IMR-90 (cell line): ENCODE data around the gene VDAC2. TPM values are rescaled to one million over a fixed set of nuclear protein-coding genes. Genes with fewer than 3 reads are reported as not detected.

Experiments used
- ATAC-seq: fragments of 200-7000 bp; cut with Tn5 transposase; 2 replicates; pipeline ENCODE4 v1.9.1; 2020; ENCODE audit warnings: low read depth, mild to moderate bottlenecking, moderate library complexity
- BruUV-seq: library from RNA; stranded (reverse); fragments of 400-500 nt; replicated peaks from 2 replicates; lab custom pipeline; 2021; lab: Mats Ljungman, UMichigan
- CTCF ChIA-PET: fragments of 300-600 bp; formaldehyde crosslinking; extraction: SDS; loops from one replicate; lab custom pipeline; 2021; ENCODE audit warnings: antibody characterized with exemption; lab: Yijun Ruan, JAX
- POLR2A ChIA-PET: fragments of 300-600 bp; sonication (Branson Sonifier 250); formaldehyde crosslinking; loops from one replicate; lab custom pipeline; 2022; ENCODE audit warnings: antibody characterized with exemption; ENCODE audit not compliant: unreplicated experiment; lab: Charles Lee
- DNase-seq: peaks from one replicate; pipeline ENCODE4 v3.0.0; 2013
- H2AFZ ChIP-seq: replicated peaks from 2 replicates; pipeline ENCODE3; 2013; ENCODE audit warnings: low read length, mild to moderate bottlenecking; ENCODE audit not compliant: poor library complexity
- H2AK5ac ChIP-seq: 2 replicates; pipeline ENCODE4 v1.6.1; 2013; ENCODE audit warnings: low read depth, low read length, inconsistent platforms
- H2AK9ac ChIP-seq: replicated peaks from 2 replicates; pipeline ENCODE3; 2013; ENCODE audit warnings: mild to moderate bottlenecking, low read depth, low read length, moderate library complexity; ENCODE audit not compliant: poor library complexity
- H2BK120ac ChIP-seq: 2 replicates; pipeline ENCODE4 v1.6.1; 2013; ENCODE audit warnings: low read depth, low read length, inconsistent platforms
- H2BK15ac ChIP-seq: 3 replicates; pipeline ENCODE4 v1.6.1; 2013; ENCODE audit warnings: low read depth, low read length, inconsistent platforms
- H2BK20ac ChIP-seq: 2 replicates; pipeline ENCODE4 v1.6.1; 2013; ENCODE audit warnings: low read depth, mild to moderate bottlenecking, inconsistent platforms, low read length, moderate library complexity
- H2BK5ac ChIP-seq: 2 replicates; pipeline ENCODE4 v1.6.1; 2013; ENCODE audit warnings: mild to moderate bottlenecking, low read depth, low read length, inconsistent platforms; ENCODE audit not compliant: poor library complexity, severe bottlenecking
- H3K14ac ChIP-seq: replicated peaks from 2 replicates; pipeline ENCODE4 v1.6.1; 2013; ENCODE audit warnings: low read depth, low read length, inconsistent platforms
- H3K18ac ChIP-seq: 2 replicates; pipeline ENCODE4 v1.6.1; 2013; ENCODE audit warnings: low read depth, low read length, control low read depth
- H3K23ac ChIP-seq: 2 replicates; pipeline ENCODE4 v1.6.1; 2013; ENCODE audit warnings: low read depth, low read length, inconsistent platforms
- H3K27ac ChIP-seq: 2 replicates; pipeline ENCODE4 v1.5.1; 2013; ENCODE audit warnings: mild to moderate bottlenecking, control low read depth, low read length; ENCODE audit not compliant: insufficient read depth
- H3K27me3 ChIP-seq: 2 replicates; pipeline ENCODE4 v1.6.1; 2013; ENCODE audit warnings: low read length; ENCODE audit not compliant: control insufficient read depth, insufficient read depth
- H3K36me3 ChIP-seq: 2 replicates; pipeline ENCODE4 v1.6.1; 2013; ENCODE audit warnings: low read length, mixed read lengths; ENCODE audit not compliant: control insufficient read depth, insufficient read depth
- H3K4ac ChIP-seq: 2 replicates; pipeline ENCODE4 v1.6.1; 2013; ENCODE audit warnings: low read depth, low read length, inconsistent platforms
- H3K4me1 ChIP-seq: 2 replicates; pipeline ENCODE4 v1.6.1; 2013; ENCODE audit warnings: low read length, mixed read lengths; ENCODE audit not compliant: control insufficient read depth, insufficient read depth
- H3K4me2 ChIP-seq: 2 replicates; pipeline ENCODE4 v1.6.1; 2013; ENCODE audit warnings: low read depth, mild to moderate bottlenecking, control low read depth, low read length, moderate library complexity
- H3K4me3 ChIP-seq: 2 replicates; pipeline ENCODE4 v1.5.1; 2013; ENCODE audit warnings: low read depth, mild to moderate bottlenecking, control low read depth, low read length, moderate library complexity; ENCODE audit not compliant: insufficient read depth
- H3K56ac ChIP-seq: 2 replicates; pipeline ENCODE4 v1.6.1; 2013; ENCODE audit warnings: low read length, inconsistent platforms; ENCODE audit not compliant: insufficient read depth; ENCODE audit errors: extremely low read depth
- H3K79me1 ChIP-seq, 2 experiments: 2 replicates each; pipeline ENCODE4 v1.6.1; 2013; ENCODE audit warnings: low read length in 2 of 2, inconsistent platforms in 1 of 2, low read depth in 1 of 2
- H3K9ac ChIP-seq: 2 replicates; pipeline ENCODE4 v1.6.1; 2013; ENCODE audit warnings: low read depth, low read length, control low read depth
- H3K9me1 ChIP-seq: 2 replicates; pipeline ENCODE4 v1.6.1; 2013; ENCODE audit warnings: low read length, inconsistent platforms; ENCODE audit not compliant: insufficient read depth
- H3K9me3 ChIP-seq: 2 replicates; pipeline ENCODE4 v1.6.1; 2013; ENCODE audit warnings: low read length; ENCODE audit not compliant: control insufficient read depth, insufficient read depth
- H4K20me1 ChIP-seq: 2 replicates; pipeline ENCODE4 v1.6.1; 2013; ENCODE audit warnings: low read length, inconsistent platforms; ENCODE audit not compliant: insufficient read depth
- H4K5ac ChIP-seq: 2 replicates; pipeline ENCODE4 v1.6.1; 2013; ENCODE audit warnings: mild to moderate bottlenecking, low read depth, low read length, control low read depth
- H4K8ac ChIP-seq, 2 experiments: 2 replicates each; pipeline ENCODE4 v1.6.1; 2013; ENCODE audit warnings: low read depth in 2 of 2, low read length in 2 of 2, control low read depth in 1 of 2, inconsistent platforms in 1 of 2
- H4K91ac ChIP-seq: 2 replicates; pipeline ENCODE4 v1.6.1; 2013; ENCODE audit warnings: low read depth, low read length, inconsistent platforms; ENCODE audit not compliant: insufficient read depth
- BHLHE40 ChIP-seq: fragments of 150-350 bp; IDR thresholded peaks from 2 replicates; pipeline ENCODE4 v1.6.1; 2016; ENCODE audit warnings: mild to moderate bottlenecking, low read depth, low read length
- CHD1 ChIP-seq: IDR thresholded peaks from 2 replicates; pipeline ENCODE4 v1.6.1; 2012; ENCODE audit warnings: low read depth, low read length, improper control_type of control experiment
- MAFK ChIP-seq: IDR thresholded peaks from 2 replicates; pipeline ENCODE4 v1.6.1; 2012; ENCODE audit warnings: low read depth, low read length, improper control_type of control experiment
- MAZ ChIP-seq: IDR thresholded peaks from 2 replicates; pipeline ENCODE4 v1.6.1; 2012; ENCODE audit warnings: low read depth, mild to moderate bottlenecking, low read length, improper control_type of control experiment, moderate library complexity, borderline replicate concordance
- NFE2L2 ChIP-seq: fragments of 150-350 bp; IDR thresholded peaks from 2 replicates; pipeline ENCODE4 v1.6.1; 2016; ENCODE audit warnings: low read depth, mild to moderate bottlenecking, low read length
- RCOR1 ChIP-seq: IDR thresholded peaks from 2 replicates; pipeline ENCODE4 v1.6.1; 2012; ENCODE audit warnings: mild to moderate bottlenecking, low read length, improper control_type of control experiment; ENCODE audit not compliant: insufficient replicate concordance
- RFX5 ChIP-seq: IDR thresholded peaks from 2 replicates; pipeline ENCODE4 v1.8.0; 2012; ENCODE audit warnings: low read depth, mild to moderate bottlenecking, low read length, moderate library complexity
- SMC3 ChIP-seq: fragments of 150-350 bp; IDR thresholded peaks from 2 replicates; pipeline ENCODE4 v1.6.1; 2016; ENCODE audit warnings: low read depth, mild to moderate bottlenecking, antibody characterized with exemption, low read length, moderate library complexity
- WGBS, 2 experiments: methylation state at CpG; one replicate each; pipeline versions ENCODE4 v1.1.5 to v1.1.7; 2013; ENCODE audit warnings: missing lambda C conversion rate in 2 of 2; ENCODE audit not compliant: insufficient read length in 1 of 2; ENCODE audit errors: extremely low coverage in 2 of 2; 5-methylcytosine and 5-hydroxymethylcytosine counted together
- dilution Hi-C: fragments of 300-500 bp; cut with HindIII; formaldehyde crosslinking; loops from one replicate; pipeline ENCODE4 v1.14.3; 2018; ENCODE audit warnings: low sequenced_read_pairs; ENCODE audit not compliant: unreplicated experiment
- in situ Hi-C: fragments of 300-500 bp; cut with MboI; formaldehyde crosslinking; loops from 3 replicates; pipeline ENCODE4 v1.14.3; 2019; ENCODE audit warnings: low sequenced_read_pairs, inconsistent platforms, mixed read lengths
- intact Hi-C: fragments of 100-400 bp; cut with micrococcal nuclease; formaldehyde crosslinking; loops from 2 replicates; pipeline ENCODE4 v1.10.0; 2022
- polyA plus RNA-seq, 3 experiments: library from polyadenylated mRNA; depleted of rRNA; stranded (reverse); fragments of >200 nt; gene quantifications; 2 replicates each; pipeline ENCODE4 v1.2.3, GENCODE V29; 2012; ENCODE audit warnings: low replicate concordance in 1 of 3
- total RNA-seq: library from RNA; depleted of rRNA; stranded (reverse); fragments of >200 nt; gene quantifications from 2 replicates; pipeline ENCODE4 v1.2.3, GENCODE V29; 2012
- TF ChIP-seq, protein P1 (sequence below): fragments of 150-350 bp; IDR thresholded peaks from 2 replicates; pipeline ENCODE4 v1.6.1; 2017; ENCODE audit warnings: mild to moderate bottlenecking, antibody characterized with exemption, low read length, low read depth
- TF ChIP-seq, protein P2 (sequence below): fragments of 150-350 bp; IDR thresholded peaks from 2 replicates; pipeline ENCODE4 v1.6.1; 2016; ENCODE audit warnings: low read depth, mild to moderate bottlenecking, low read length, moderate library complexity, borderline replicate concordance

The VDAC2 gene
- total and polyA plus RNA-seq, 2 of the 4 experiments (the other 2 are of a cell fraction): 122 to 139 TPM

DNA sequence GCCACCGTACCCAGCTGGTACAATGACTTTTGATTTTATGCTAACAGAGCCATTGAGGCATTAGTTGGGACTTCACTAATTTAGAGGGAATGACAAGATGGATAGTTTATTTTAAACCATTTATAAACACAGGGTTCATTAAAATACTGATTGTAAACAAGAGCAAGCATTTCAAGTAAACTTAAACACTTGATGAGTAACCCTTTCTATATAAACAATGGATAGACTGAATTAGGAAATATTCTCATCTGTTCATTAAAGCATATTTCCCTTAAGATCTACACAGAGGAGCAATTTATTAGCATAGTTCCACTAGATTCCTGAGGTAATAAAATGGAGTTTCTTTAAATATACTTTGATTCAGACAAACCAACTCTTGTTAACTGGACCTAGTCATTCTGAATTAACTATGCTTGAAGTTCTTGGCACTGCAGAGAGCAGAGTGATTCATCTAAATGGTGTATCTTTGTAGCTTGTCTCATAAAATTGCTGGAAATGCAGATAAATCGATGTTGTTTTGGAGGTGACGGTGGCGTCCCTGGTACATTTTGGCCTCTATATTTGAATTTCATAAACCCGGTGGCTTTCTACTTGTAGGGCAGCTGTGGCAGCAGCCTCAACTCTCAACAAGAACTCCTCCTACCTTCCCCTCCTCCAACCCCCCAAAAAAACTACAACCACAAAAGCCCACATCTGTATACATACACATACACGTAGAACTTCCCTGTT, 15.4 kb upstream of the VDAC2 start (continued):
- TF ChIP-seq, protein P1, sequence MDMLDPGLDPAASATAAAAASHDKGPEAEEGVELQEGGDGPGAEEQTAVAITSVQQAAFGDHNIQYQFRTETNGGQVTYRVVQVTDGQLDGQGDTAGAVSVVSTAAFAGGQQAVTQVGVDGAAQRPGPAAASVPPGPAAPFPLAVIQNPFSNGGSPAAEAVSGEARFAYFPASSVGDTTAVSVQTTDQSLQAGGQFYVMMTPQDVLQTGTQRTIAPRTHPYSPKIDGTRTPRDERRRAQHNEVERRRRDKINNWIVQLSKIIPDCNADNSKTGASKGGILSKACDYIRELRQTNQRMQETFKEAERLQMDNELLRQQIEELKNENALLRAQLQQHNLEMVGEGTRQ: no peak
- no peak for TF ChIP-seq RFX5

DNA sequence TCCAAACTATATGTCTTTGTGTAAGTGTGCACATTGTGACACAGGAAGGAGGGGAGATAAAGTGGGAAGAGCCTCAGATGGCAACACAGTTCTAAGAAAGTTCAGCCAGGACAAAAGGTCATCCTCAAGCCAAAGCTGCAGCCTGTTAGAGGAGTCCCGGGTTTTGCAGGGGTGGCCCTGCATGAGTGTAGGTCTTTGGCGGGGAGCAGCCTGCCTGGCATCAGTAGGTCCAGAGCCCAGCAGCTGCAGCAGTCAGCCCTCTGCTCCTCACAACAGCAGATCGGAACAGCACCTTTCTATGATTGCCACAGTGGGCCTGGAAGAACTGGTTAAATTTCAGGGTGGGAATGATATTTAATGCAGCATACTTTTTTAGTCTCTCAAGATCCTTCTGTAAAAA, 13.5 kb upstream of the VDAC2 start:
- peak overlapping the region; percentile 33; the same call in 1 of the 2 replicates for H3K4ac ChIP-seq
- H2BK5ac ChIP-seq: peak overlapping the region; percentile 2
- no peak overlapping the region for H3K18ac ChIP-seq
- peaks cover 20% of the 10 kb centered on the region for H3K4me1 ChIP-seq
- H3K36me3 ChIP-seq: no peaks in the 10 kb centered on the region
- H4K20me1 ChIP-seq: peaks cover 9% of the 10 kb centered on the region
- H3K9me3 ChIP-seq: 0 out of 2 replicates have a peak, but pooled peaks cover 2% of the 10 kb centered on the region
- H3K14ac ChIP-seq: 0 out of 2 replicates have a peak overlapping the region, but pooled peaks have one; percentile 26
- H2BK120ac ChIP-seq: no peak overlapping the region
- no peak overlapping the region for H4K8ac ChIP-seq
- no peak overlapping the region for H2AK5ac ChIP-seq
- no peak overlapping the region for H3K23ac ChIP-seq
- no peak overlapping the region for H3K56ac ChIP-seq
- intact Hi-C loops: no loop called here
- TF ChIP-seq RCOR1 (no peak), BHLHE40 (no peak), SMC3 (no peak), MAZ (no peak), CHD1 (no peak), RFX5 (no peak), NFE2L2 (no peak), MAFK (no peak)
- TF ChIP-seq, protein P2, sequence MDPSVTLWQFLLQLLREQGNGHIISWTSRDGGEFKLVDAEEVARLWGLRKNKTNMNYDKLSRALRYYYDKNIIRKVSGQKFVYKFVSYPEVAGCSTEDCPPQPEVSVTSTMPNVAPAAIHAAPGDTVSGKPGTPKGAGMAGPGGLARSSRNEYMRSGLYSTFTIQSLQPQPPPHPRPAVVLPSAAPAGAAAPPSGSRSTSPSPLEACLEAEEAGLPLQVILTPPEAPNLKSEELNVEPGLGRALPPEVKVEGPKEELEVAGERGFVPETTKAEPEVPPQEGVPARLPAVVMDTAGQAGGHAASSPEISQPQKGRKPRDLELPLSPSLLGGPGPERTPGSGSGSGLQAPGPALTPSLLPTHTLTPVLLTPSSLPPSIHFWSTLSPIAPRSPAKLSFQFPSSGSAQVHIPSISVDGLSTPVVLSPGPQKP: no peak
- H3K9ac ChIP-seq: no peak overlapping the region
- H4K91ac ChIP-seq: peak overlapping the region; percentile 20; the same call in 1 of the 2 replicates
- BruUV-seq: no TSS peak
- CTCF ChIA-PET: no interaction called here
- no peak overlapping the region for H3K4me2 ChIP-seq
- H2BK20ac ChIP-seq: no peak overlapping the region
- POLR2A ChIA-PET: no interaction called here
- WGBS, 2 experiments: no CpG with 5 or more reads among the region's 3 CpGs
- DNase-seq (no peak), ATAC-seq (no peak)
- peaks cover 26% of the 10 kb centered on the region for H3K9me1 ChIP-seq
- no peak overlapping the region; the same call in 2 of the 3 replicates for H2BK15ac ChIP-seq
- H3K4me3 ChIP-seq: no peak overlapping the region
- peaks cover 19 to 35% of the 10 kb centered on the region in 2 experiments; a peak in 3 of 4 replicates for H3K79me1 ChIP-seq
- H2AK9ac ChIP-seq: no peak overlapping the region
- in situ Hi-C loops: no loop called here
- H3K27me3 ChIP-seq: no peaks in the 10 kb centered on the region
- no peak overlapping the region for H2AFZ ChIP-seq
- H4K5ac ChIP-seq: no peak overlapping the region
- no peak overlapping the region for H3K27ac ChIP-seq
- dilution Hi-C loops: no loop called here
